Measurements from ENCODE around the gene MAML3. TPM values are rescaled to one million over a fixed set of nuclear protein-coding genes. Genes with fewer than 3 reads are reported as not detected.

Gene MAML3
- total RNA-seq, 2 experiments from 2014 or later: 2.5 to 2.9 TPM

GRCh38 chr4:139786494-139787354 is 367.3 kb downstream of the MAML3 start:
- no peak overlapping the region for H3K27ac ChIP-seq (ENCODE audit: low read depth in 1 of 2, low read length in 2 of 2)
- no peaks in the 10 kb centered on the region for H3K4me1 ChIP-seq (ENCODE audit: insufficient read depth, low read length)
- H3K27ac Mint-ChIP-seq: no peak overlapping the region
- H3K9me3 ChIP-seq (ENCODE audit: control insufficient read depth in 1 of 2, insufficient read depth in 1 of 2, low read length in 2 of 2): no peaks in the 10 kb centered on the region
- no peaks in the 10 kb centered on the region for H3K4me1 Mint-ChIP-seq (ENCODE audit: low read depth)
- H3K36me3 Mint-ChIP-seq (ENCODE audit: low read depth): no peaks in the 10 kb centered on the region
- no peak overlapping the region for H3K4me3 Mint-ChIP-seq
- H3K27me3 ChIP-seq (ENCODE audit: control insufficient read depth in 1 of 2, insufficient read depth in 2 of 2, low read length in 2 of 2): no peaks in the 10 kb centered on the region
- ATAC-seq (ENCODE audit: poor library complexity) (no peak), DNase-seq (peak in 2 of 14 experiments; percentile 26 to 33)
- TF ChIP-seq CTCF (IDR thresholded peaks at IDR 0.05): no peak
- intact Hi-C loops (cut with DNase I, micrococcal nuclease): no loop called here
- ChIA-PET POLR2A (no interaction called here), CTCF (no interaction called here)
- H3K36me3 ChIP-seq (ENCODE audit: insufficient read depth, low read length): no peaks in the 10 kb centered on the region
- H3K9me3 Mint-ChIP-seq: no peaks in the 10 kb centered on the region
- no peak overlapping the region for H3K4me3 ChIP-seq (ENCODE audit: low read length)
- H3K27me3 Mint-ChIP-seq: peaks cover 4% of the 10 kb centered on the region

- no peaks in the 10 kb centered on the region for H3K4me1 Mint-ChIP-seq (ENCODE audit: low read depth)
- H3K27ac Mint-ChIP-seq: no peak overlapping the region
- ChIA-PET CTCF (no interaction called here), POLR2A (no interaction called here)
- ATAC-seq (ENCODE audit: poor library complexity) (no peak), DNase-seq (no peak)
- H3K4me3 ChIP-seq (ENCODE audit: low read length): no peak overlapping the region
- no peaks in the 10 kb centered on the region for H3K9me3 Mint-ChIP-seq
- H3K4me1 ChIP-seq (ENCODE audit: insufficient read depth, low read length): no peaks in the 10 kb centered on the region
- H3K9me3 ChIP-seq (ENCODE audit: control insufficient read depth in 1 of 2, insufficient read depth in 1 of 2, low read length in 2 of 2): no peaks in the 10 kb centered on the region
- H3K4me3 Mint-ChIP-seq: no peak overlapping the region
- no peaks in the 10 kb centered on the region for H3K36me3 Mint-ChIP-seq (ENCODE audit: low read depth)
- H3K36me3 ChIP-seq (ENCODE audit: insufficient read depth, low read length): no peaks in the 10 kb centered on the region
- no peak overlapping the region for H3K27ac ChIP-seq (ENCODE audit: low read depth in 1 of 2, low read length in 2 of 2)
- no peak for TF ChIP-seq CTCF (IDR thresholded peaks at IDR 0.05)
- intact Hi-C loops (cut with DNase I, micrococcal nuclease): no loop called here
- peaks cover 4% of the 10 kb centered on the region for H3K27me3 Mint-ChIP-seq
- no peaks in the 10 kb centered on the region for H3K27me3 ChIP-seq (ENCODE audit: control insufficient read depth in 1 of 2, insufficient read depth in 2 of 2, low read length in 2 of 2)
Measured at GRCh38 chr4:139785356-139785755, 368.6 kb downstream of the MAML3 start.

GRCh38 chr4:139783741-139784484 is 370.1 kb downstream of the MAML3 start:
- Mint-ChIP-seq H3K36me3 (ENCODE audit: low read depth) (no peaks in the 10 kb centered on the region), H3K27me3 (no peaks in the 10 kb centered on the region), H3K4me3 (no peak overlapping the region), H3K9me3 (no peaks in the 10 kb centered on the region), H3K4me1 (ENCODE audit: low read depth) (no peaks in the 10 kb centered on the region), H3K27ac (no peak overlapping the region)
- no peak for TF ChIP-seq CTCF (IDR thresholded peaks at IDR 0.05)
- ATAC-seq (ENCODE audit: poor library complexity) (no peak), DNase-seq (no peak)
- H3K4me3 ChIP-seq (ENCODE audit: low read length): no peak overlapping the region
- no peaks in the 10 kb centered on the region for H3K9me3 ChIP-seq (ENCODE audit: control insufficient read depth in 1 of 2, insufficient read depth in 1 of 2, low read length in 2 of 2)
- no peak overlapping the region for H3K27ac ChIP-seq (ENCODE audit: low read depth in 1 of 2, low read length in 2 of 2)
- intact Hi-C loops (cut with DNase I, micrococcal nuclease): no loop called here
- H3K36me3 ChIP-seq (ENCODE audit: insufficient read depth, low read length): no peaks in the 10 kb centered on the region
- no peaks in the 10 kb centered on the region for H3K27me3 ChIP-seq (ENCODE audit: control insufficient read depth in 1 of 2, insufficient read depth in 2 of 2, low read length in 2 of 2)
- CTCF ChIA-PET: no interaction called here
- POLR2A ChIA-PET: no interaction called here
- H3K4me1 ChIP-seq (ENCODE audit: insufficient read depth, low read length): no peaks in the 10 kb centered on the region

Data from CD4-positive, alpha-beta T cell (primary cell).